ENCODE results near the gene AGO3.
"Not testable (repeated sequence)": the region's sequence is repeated elsewhere in the genome, so short reads cannot be mapped to it uniquely, and the experiment has no call there.

Gene AGO3

GRCh38 chr1:35930593-35931445 lies at the start of gene AGO3:
TSS of gene AGO3 (plus strand) at chr1:35931105. CDS start at chr1:35931427, 322 bp downstream.
- DNase-seq, result peak; percentile 88

GRCh38 chr1:35881850-35882273 lies 49.0 kb upstream of the AGO3 start:
- DNase-seq, result no peak

- no peak for DNase-seq
Measured at GRCh38 chr1:35882586-35882944, 48.3 kb upstream of the AGO3 start.

GRCh38 chr1:35882945-35883634 lies 47.8 kb upstream of the AGO3 start, which contains the start of gene AGO1:
TSS of gene AGO1 (plus strand) at chr1:35883209. CDS start at chr1:35883422, 213 bp downstream.
- DNase-seq, result peak; percentile 93

GRCh38 chr1:35883635-35884101 lies 47.2 kb upstream of the AGO3 start:
- DNase-seq, result peak; percentile 49

- no peak for DNase-seq
Measured at GRCh38 chr1:35884934-35885333, 46.0 kb upstream of the AGO3 start.

GRCh38 chr1:35885961-35886558 lies 44.8 kb upstream of the AGO3 start:
- DNase-seq, result no peak

- no peak for DNase-seq
Measured at GRCh38 chr1:35886577-35887431, 44.1 kb upstream of the AGO3 start.

- no peak for DNase-seq
Measured at GRCh38 chr1:35887508-35887907, 43.4 kb upstream of the AGO3 start.

GRCh38 chr1:35888255-35888654 lies 42.6 kb upstream of the AGO3 start:
- no peak for DNase-seq

- DNase-seq, result not testable (repeated sequence)
Measured at GRCh38 chr1:35888981-35889380, 41.9 kb upstream of the AGO3 start.

GRCh38 chr1:35893051-35893879 lies 37.6 kb upstream of the AGO3 start:
- no peak for DNase-seq

GRCh38 chr1:35894183-35894582 lies 36.7 kb upstream of the AGO3 start:
- DNase-seq, result peak; percentile 49

- no peak for DNase-seq
Measured at GRCh38 chr1:35894656-35895055, 36.2 kb upstream of the AGO3 start.

GRCh38 chr1:35899941-35900340 lies 31.0 kb upstream of the AGO3 start:
- DNase-seq, result no peak

- no peak for DNase-seq
Measured at GRCh38 chr1:35901235-35901634, 29.7 kb upstream of the AGO3 start.

- DNase-seq, result no peak
Measured at GRCh38 chr1:35902671-35903070, 28.2 kb upstream of the AGO3 start.

- DNase-seq, result no peak
Measured at GRCh38 chr1:35914717-35915116, 16.2 kb upstream of the AGO3 start.

- peak; percentile 31 for DNase-seq
Measured at GRCh38 chr1:35915693-35916092, 15.2 kb upstream of the AGO3 start.

- DNase-seq, result no peak
Measured at GRCh38 chr1:35923791-35924221, 7.1 kb upstream of the AGO3 start.

GRCh38 chr1:35924838-35925237 lies 6.1 kb upstream of the AGO3 start:
- DNase-seq, result no peak

GRCh38 chr1:35925741-35926140 lies 5.2 kb upstream of the AGO3 start:
- peak; percentile 57 for DNase-seq

Data from EL (cell line).